ENCODE data around the gene INSRR. TPM values are rescaled to one million over a fixed set of nuclear protein-coding genes. Genes with fewer than 3 reads are reported as not detected.

The INSRR gene
- total and polyA plus RNA-seq, 2 of the 4 experiments (the other 2 are of a cell fraction) = not detected

GRCh38 chr1:156809711-156810366, 49.1 kb downstream of the INSRR start:
- Histone ChIP-seq H2BK5ac (ENCODE audit: low read depth, low read length, poor library complexity, severe bottlenecking) (no peak overlapping the region), H3K79me1 (ENCODE audit: low read depth in 1 of 2, low read length in 2 of 2) (no peaks in the 10 kb centered on the region), H3K4ac (ENCODE audit: low read depth, low read length) (no peak overlapping the region), H3K27me3 (ENCODE audit: control insufficient read depth, insufficient read depth, low read length) (peaks cover 41% of the 10 kb centered on the region; the same call in 1 of the 2 replicates), H3K4me3 (ENCODE audit: insufficient read depth, low read depth, low read length) (no peak overlapping the region), H2AK5ac (ENCODE audit: low read depth, low read length) (no peak overlapping the region), H3K9me1 (ENCODE audit: insufficient read depth, low read length) (peaks cover 6% of the 10 kb centered on the region; the same call in 1 of the 2 replicates), H3K36me3 (ENCODE audit: control insufficient read depth, insufficient read depth, low read length) (no peaks in the 10 kb centered on the region), H3K14ac (replicated peaks; ENCODE audit: low read depth, low read length) (no peak overlapping the region), H4K5ac (ENCODE audit: low read depth, low read length) (no peak overlapping the region), H4K20me1 (ENCODE audit: insufficient read depth, low read length) (peaks cover 11% of the 10 kb centered on the region; the same call in 1 of the 2 replicates), H3K4me1 (ENCODE audit: control insufficient read depth, insufficient read depth, low read length) (peaks cover 14% of the 10 kb centered on the region), H2AK9ac (replicated peaks; ENCODE audit: low read depth, low read length, poor library complexity) (no peak overlapping the region), H3K23ac (ENCODE audit: low read depth, low read length) (no peak overlapping the region), H2BK120ac (ENCODE audit: low read depth, low read length) (no peak overlapping the region), H4K91ac (ENCODE audit: insufficient read depth, low read depth, low read length) (no peak overlapping the region), H2BK20ac (ENCODE audit: low read depth, low read length) (no peak overlapping the region), H3K27ac (ENCODE audit: insufficient read depth, low read length) (no peak overlapping the region), H3K4me2 (ENCODE audit: low read depth, low read length) (no peak overlapping the region), H3K56ac (ENCODE audit: extremely low read depth, insufficient read depth, low read length) (no peak overlapping the region), H2BK15ac (ENCODE audit: low read depth, low read length) (no peak overlapping the region), H4K8ac (ENCODE audit: low read depth in 2 of 2, low read length in 2 of 2) (no peak overlapping the region), H3K18ac (ENCODE audit: low read depth, low read length) (no peak overlapping the region), H2AFZ (replicated peaks; ENCODE audit: low read length, poor library complexity) (no peak overlapping the region), H3K9ac (ENCODE audit: low read depth, low read length) (no peak overlapping the region), H3K9me3 (ENCODE audit: control insufficient read depth, insufficient read depth, low read length) (no peaks in the 10 kb centered on the region)
- in situ Hi-C loops (cut with MboI; ENCODE audit: low sequenced_read_pairs) = no loop called here
- WGBS, 2 experiments (ENCODE audit: extremely low coverage in 2 of 2, insufficient read length in 1 of 2) = 92% methylated on average over 3 of the region's 7 CpGs; no CpG with 5 or more reads in 1 of the 2 experiments
- intact Hi-C loops (cut with micrococcal nuclease) = no loop called here
- ChIA-PET POLR2A (ENCODE audit: unreplicated experiment) (interaction anchor here (0.6 kb wide), 1 partner anchor 16 kb away, joined by 6 read pairs; no protein-coding TSS in a partner anchor), CTCF (interaction anchor here (0.6 kb wide), 1 partner anchor 28 kb away, joined by 5 read pairs; no protein-coding TSS in a partner anchor)
- TF ChIP-seq SMC3 (IDR thresholded peaks at IDR 0.05; ENCODE audit: low read depth, low read length) = no peak
- TF ChIP-seq MXI1 (IDR thresholded peaks at IDR 0.05; ENCODE audit: borderline replicate concordance, low read depth, low read length) = no peak
- no peak for TF ChIP-seq RAD21 (IDR thresholded peaks at IDR 0.05; ENCODE audit: low read length)
- no peak for TF ChIP-seq FOS (IDR thresholded peaks at IDR 0.05; ENCODE audit: low read depth, low read length)
- TF ChIP-seq BHLHE40 (IDR thresholded peaks at IDR 0.05; ENCODE audit: low read depth, low read length) = no peak
- TF ChIP-seq MAFK (IDR thresholded peaks at IDR 0.05; ENCODE audit: low read depth, low read length) = no peak
- no peak for TF ChIP-seq ELK1 (IDR thresholded peaks at IDR 0.05; ENCODE audit: borderline replicate concordance, low read depth, low read length)
- TF ChIP-seq CHD1 (IDR thresholded peaks at IDR 0.05; ENCODE audit: low read depth, low read length) = no peak
- TF ChIP-seq POLR2A (IDR thresholded peaks at IDR 0.05; ENCODE audit: low read depth, low read length) = no peak
- TF ChIP-seq USF2 (IDR thresholded peaks at IDR 0.05; ENCODE audit: low read depth, low read length) = no peak
- no peak for TF ChIP-seq MAZ (IDR thresholded peaks at IDR 0.05; ENCODE audit: borderline replicate concordance, low read depth, low read length)
- dilution Hi-C loops (cut with HindIII; ENCODE audit: low sequenced_read_pairs, unreplicated experiment) = no loop called here
- ATAC-seq (ENCODE audit: low read depth) = no peak
- no TSS peak for BruUV-seq (replicated peaks)
- no peak for DNase-seq

All from IMR-90 (cell line).